Measurements from ENCODE around the gene MARCHF3. TPM values are rescaled to one million over a fixed set of nuclear protein-coding genes. Genes with fewer than 3 reads are reported as not detected.

MARCHF3 gene
- total RNA-seq, 2 experiments from 2014 or later, result 5.4 to 7.0 TPM

DNA sequence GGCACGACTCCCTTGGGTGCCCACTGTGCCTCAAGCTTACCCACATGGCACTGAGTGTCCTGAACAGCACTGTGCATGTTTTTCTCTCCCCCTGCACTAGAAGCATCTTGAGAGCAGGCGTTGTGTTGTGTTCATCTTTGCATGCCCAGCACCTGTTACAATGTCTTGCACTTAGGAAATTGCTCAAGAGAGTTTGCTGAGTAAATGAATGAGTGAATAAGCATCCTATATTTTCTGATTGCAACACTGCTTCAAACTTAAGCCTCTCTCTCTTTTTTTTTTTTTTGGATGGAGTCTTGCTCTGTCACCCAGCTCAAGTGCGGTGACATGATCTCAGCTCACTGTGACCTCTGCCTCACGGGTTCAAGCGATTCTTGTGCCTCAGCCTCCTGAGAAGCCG, 158.9 kb downstream of the MARCHF3 start:
- intact Hi-C loops (cut with micrococcal nuclease; ENCODE audit: unreplicated experiment), result no loop called here
- Histone ChIP-seq H3K4me1 (ENCODE audit: insufficient read depth, low read length, poor library complexity, severe bottlenecking) (no peaks in the 10 kb centered on the region), H3K36me3 (ENCODE audit: insufficient read depth, low read length) (no peaks in the 10 kb centered on the region), H4K20me1 (ENCODE audit: insufficient read depth, low read length) (no peaks in the 10 kb centered on the region), H3K27ac (ENCODE audit: low read depth, low read length, poor library complexity, severe bottlenecking) (no peak overlapping the region), H2AFZ (ENCODE audit: low read length) (no peak overlapping the region), H3K4me2 (ENCODE audit: low read length) (no peak overlapping the region), H3K4me3 (ENCODE audit: low read depth, low read length, poor library complexity, severe bottlenecking) (no peak overlapping the region), H3K9me3 (ENCODE audit: low read length) (no peaks in the 10 kb centered on the region), H3K79me2 (ENCODE audit: insufficient read depth, low read depth, low read length) (no peaks in the 10 kb centered on the region), H3K9me2 (ENCODE audit: insufficient read depth, low read length) (no peaks in the 10 kb centered on the region)
- no TSS peak for BruUV-seq (replicated peaks)
- DNase-seq (ENCODE audit: low spot score), result no peak
- ChIA-PET CTCF (ENCODE audit: unreplicated experiment) (no interaction called here), POLR2A (interaction anchor here (0.5 to 0.6 kb wide), 2 partner anchors 42 to 178 kb away, joined by 3 to 4 read pairs; no protein-coding TSS in a partner anchor)
- TF ChIP-seq, protein P1, sequence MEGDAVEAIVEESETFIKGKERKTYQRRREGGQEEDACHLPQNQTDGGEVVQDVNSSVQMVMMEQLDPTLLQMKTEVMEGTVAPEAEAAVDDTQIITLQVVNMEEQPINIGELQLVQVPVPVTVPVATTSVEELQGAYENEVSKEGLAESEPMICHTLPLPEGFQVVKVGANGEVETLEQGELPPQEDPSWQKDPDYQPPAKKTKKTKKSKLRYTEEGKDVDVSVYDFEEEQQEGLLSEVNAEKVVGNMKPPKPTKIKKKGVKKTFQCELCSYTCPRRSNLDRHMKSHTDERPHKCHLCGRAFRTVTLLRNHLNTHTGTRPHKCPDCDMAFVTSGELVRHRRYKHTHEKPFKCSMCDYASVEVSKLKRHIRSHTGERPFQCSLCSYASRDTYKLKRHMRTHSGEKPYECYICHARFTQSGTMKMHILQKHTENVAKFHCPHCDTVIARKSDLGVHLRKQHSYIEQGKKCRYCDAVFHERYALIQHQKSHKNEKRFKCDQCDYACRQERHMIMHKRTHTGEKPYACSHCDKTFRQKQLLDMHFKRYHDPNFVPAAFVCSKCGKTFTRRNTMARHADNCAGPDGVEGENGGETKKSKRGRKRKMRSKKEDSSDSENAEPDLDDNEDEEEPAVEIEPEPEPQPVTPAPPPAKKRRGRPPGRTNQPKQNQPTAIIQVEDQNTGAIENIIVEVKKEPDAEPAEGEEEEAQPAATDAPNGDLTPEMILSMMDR (conservative IDR thresholded peaks at IDR 0.05; ENCODE audit: low read length), result no peak
- TF ChIP-seq EZH2phosphoT487 (IDR thresholded peaks at IDR 0.05; ENCODE audit: borderline replicate concordance, low read depth, low read length), result no peak

DNA sequence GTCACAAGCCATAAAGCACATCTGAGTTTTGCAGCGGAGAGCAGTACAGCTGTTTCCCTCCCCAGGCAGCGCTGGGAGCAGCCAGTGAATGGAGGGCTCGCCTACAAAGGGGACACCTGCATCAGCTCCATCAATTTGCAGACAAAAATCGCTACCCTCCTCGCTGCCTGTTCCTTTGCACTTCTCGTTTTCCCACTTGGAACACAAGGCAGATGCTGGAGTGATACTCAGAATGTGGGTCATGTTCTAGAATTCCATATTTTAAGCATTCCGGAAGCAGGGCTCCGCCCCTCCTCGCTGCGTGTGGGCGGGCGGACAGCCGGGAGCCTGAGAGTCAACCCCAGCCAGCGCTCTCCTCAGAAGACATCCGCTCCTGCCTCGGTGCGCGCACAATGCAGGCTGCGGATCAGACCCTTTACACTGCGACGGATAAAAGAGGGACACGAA, 161.3 kb downstream of the MARCHF3 start:
- H3K9me2 ChIP-seq (ENCODE audit: insufficient read depth, low read length), result no peaks in the 10 kb centered on the region

More for the DNA sequence above, 161.3 kb downstream of the MARCHF3 start:
- Histone ChIP-seq H3K4me3 (ENCODE audit: low read depth, low read length, poor library complexity, severe bottlenecking) (no peak overlapping the region), H3K4me1 (ENCODE audit: insufficient read depth, low read length, poor library complexity, severe bottlenecking) (no peaks in the 10 kb centered on the region), H2AFZ (ENCODE audit: low read length) (no peak overlapping the region), H3K4me2 (ENCODE audit: low read length) (no peak overlapping the region), H3K36me3 (ENCODE audit: insufficient read depth, low read length) (no peaks in the 10 kb centered on the region; the same call in 1 of the 2 replicates), H4K20me1 (ENCODE audit: insufficient read depth, low read length) (no peaks in the 10 kb centered on the region), H3K79me2 (ENCODE audit: insufficient read depth, low read depth, low read length) (no peaks in the 10 kb centered on the region), H3K27ac (ENCODE audit: low read depth, low read length, poor library complexity, severe bottlenecking) (no peak overlapping the region), H3K9me3 (ENCODE audit: low read length) (no peaks in the 10 kb centered on the region)
- intact Hi-C loops (cut with micrococcal nuclease; ENCODE audit: unreplicated experiment), result no loop called here
- CTCF ChIA-PET (ENCODE audit: unreplicated experiment), result no interaction called here
- TF ChIP-seq, protein P1 (conservative IDR thresholded peaks at IDR 0.05; ENCODE audit: low read length), result no peak
- no peak for TF ChIP-seq EZH2phosphoT487 (IDR thresholded peaks at IDR 0.05; ENCODE audit: borderline replicate concordance, low read depth, low read length)
- no peak for DNase-seq (ENCODE audit: low spot score)
- POLR2A ChIA-PET, result no interaction called here
- BruUV-seq (replicated peaks), result no TSS peak
